PFSK-1 (cell line): ENCODE data around the gene HAUS1.

ENCODE experiments used
- POLR2AphosphoS5 ChIP-seq: IDR thresholded peaks from 2 replicates; pipeline ENCODE4 v1.6.1; 2012; ENCODE audit warnings: low read depth, mild to moderate bottlenecking, control low read depth, low read length, moderate library complexity
- SIN3A ChIP-seq: IDR thresholded peaks from 2 replicates; pipeline ENCODE4 v1.6.1; 2012; ENCODE audit warnings: mild to moderate bottlenecking, low read length, moderate library complexity, borderline replicate concordance; ENCODE audit not compliant: insufficient read depth
- TAF1 ChIP-seq: IDR thresholded peaks from 2 replicates; pipeline ENCODE4 v1.6.1; 2012; ENCODE audit warnings: low read length, control low read depth, borderline replicate concordance; ENCODE audit not compliant: insufficient read depth

GRCh38 chr18:46067438-46068007, 36.7 kb upstream of the HAUS1 start:
- TF ChIP-seq TAF1 (no peak), POLR2AphosphoS5 (no peak), SIN3A (no peak)
